ENCODE results near the gene GPC5. TPM values are rescaled to one million over a fixed set of nuclear protein-coding genes. Genes with fewer than 3 reads are reported as not detected.

GPC5 gene
- total RNA-seq, 1 donor from 2014 or later, result 0.07 TPM

DNA sequence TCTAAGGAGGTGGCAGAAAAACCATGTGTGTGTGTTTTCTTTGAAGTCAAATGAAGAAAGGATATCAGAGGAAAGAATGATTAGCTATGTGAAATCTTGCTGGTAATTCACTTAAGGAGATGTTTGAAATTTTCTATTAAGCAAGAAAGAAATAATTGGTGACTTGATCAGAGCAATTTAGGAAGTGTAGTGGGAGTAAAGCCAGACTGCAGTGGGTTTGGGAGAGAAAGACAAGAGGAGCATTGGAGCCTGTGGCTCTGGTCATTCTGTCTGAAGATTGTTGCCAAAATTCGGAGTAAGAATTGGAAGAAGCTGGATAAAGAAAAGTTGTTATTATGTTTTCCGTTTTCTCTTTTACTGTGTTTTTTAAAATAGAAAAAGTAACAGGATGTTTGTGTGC, 640.5 kb downstream of the GPC5 start:
- no peaks in the 10 kb centered on the region for H3F3A ChIP-seq (ENCODE audit: low read depth)
- H3K9me3 Mint-ChIP-seq, result no peaks in the 10 kb centered on the region
- H3K4me3 Mint-ChIP-seq, result no peak overlapping the region
- no peaks in the 10 kb centered on the region for H3K27me3 Mint-ChIP-seq (ENCODE audit: insufficient read depth, low read depth)
- no peaks in the 10 kb centered on the region for H3K36me3 Mint-ChIP-seq
- TF ChIP-seq EZH2phosphoT487 (IDR thresholded peaks at IDR 0.05) (no peak), EZH2 (IDR thresholded peaks at IDR 0.05) (no peak)
- TF ChIP-seq, protein P1, sequence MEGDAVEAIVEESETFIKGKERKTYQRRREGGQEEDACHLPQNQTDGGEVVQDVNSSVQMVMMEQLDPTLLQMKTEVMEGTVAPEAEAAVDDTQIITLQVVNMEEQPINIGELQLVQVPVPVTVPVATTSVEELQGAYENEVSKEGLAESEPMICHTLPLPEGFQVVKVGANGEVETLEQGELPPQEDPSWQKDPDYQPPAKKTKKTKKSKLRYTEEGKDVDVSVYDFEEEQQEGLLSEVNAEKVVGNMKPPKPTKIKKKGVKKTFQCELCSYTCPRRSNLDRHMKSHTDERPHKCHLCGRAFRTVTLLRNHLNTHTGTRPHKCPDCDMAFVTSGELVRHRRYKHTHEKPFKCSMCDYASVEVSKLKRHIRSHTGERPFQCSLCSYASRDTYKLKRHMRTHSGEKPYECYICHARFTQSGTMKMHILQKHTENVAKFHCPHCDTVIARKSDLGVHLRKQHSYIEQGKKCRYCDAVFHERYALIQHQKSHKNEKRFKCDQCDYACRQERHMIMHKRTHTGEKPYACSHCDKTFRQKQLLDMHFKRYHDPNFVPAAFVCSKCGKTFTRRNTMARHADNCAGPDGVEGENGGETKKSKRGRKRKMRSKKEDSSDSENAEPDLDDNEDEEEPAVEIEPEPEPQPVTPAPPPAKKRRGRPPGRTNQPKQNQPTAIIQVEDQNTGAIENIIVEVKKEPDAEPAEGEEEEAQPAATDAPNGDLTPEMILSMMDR (IDR thresholded peaks at IDR 0.05), result no peak
- no peaks in the 10 kb centered on the region for H3K36me3 ChIP-seq
- no peak overlapping the region for H3K27ac ChIP-seq
- H3K9me3 ChIP-seq (ENCODE audit: low read depth), result no peaks in the 10 kb centered on the region
- H2AFZ ChIP-seq (replicated peaks), result no peak overlapping the region
- DNase-seq (ENCODE audit: low spot score), result no peak
- H3K9ac ChIP-seq, result no peak overlapping the region
- no peaks in the 10 kb centered on the region for H3K27me3 ChIP-seq
- H3K4me2 ChIP-seq, result no peak overlapping the region
- H4K20me1 ChIP-seq (ENCODE audit: low read depth), result no peaks in the 10 kb centered on the region
- H3K27ac Mint-ChIP-seq, result no peak overlapping the region
- no peaks in the 10 kb centered on the region for H3K79me2 ChIP-seq (ENCODE audit: low read depth)
- H3K4me3 ChIP-seq, result no peak overlapping the region
- no peaks in the 10 kb centered on the region for H3K4me1 ChIP-seq
- H3K4me1 Mint-ChIP-seq, result no peaks in the 10 kb centered on the region

DNA sequence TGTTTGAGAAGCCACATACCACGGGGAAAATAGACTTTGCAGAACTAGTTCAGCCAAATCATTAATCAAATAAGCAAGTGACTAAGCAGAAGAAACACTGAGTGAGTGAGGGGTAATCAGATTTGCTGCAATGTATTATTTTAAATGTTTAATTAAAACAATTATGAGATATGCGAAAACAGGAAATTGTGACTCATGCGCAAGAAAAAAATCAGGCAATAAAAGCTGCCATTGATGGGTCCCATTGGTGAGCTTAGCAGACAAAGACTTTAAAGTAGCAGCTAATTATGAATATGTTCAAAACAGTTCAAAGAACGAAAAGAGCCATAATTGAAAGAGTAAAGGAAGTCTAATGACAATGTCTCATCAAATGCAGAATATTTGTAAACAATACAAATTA, 644.1 kb downstream of the GPC5 start:
- H2AFZ ChIP-seq (replicated peaks), result no peak overlapping the region
- Mint-ChIP-seq H3K4me1 (no peaks in the 10 kb centered on the region), H3K36me3 (no peaks in the 10 kb centered on the region), H3K27me3 (ENCODE audit: insufficient read depth, low read depth) (no peaks in the 10 kb centered on the region), H3K9me3 (no peaks in the 10 kb centered on the region), H3K27ac (no peak overlapping the region), H3K4me3 (no peak overlapping the region)
- DNase-seq (ENCODE audit: low spot score), result no peak
- TF ChIP-seq EZH2 (IDR thresholded peaks at IDR 0.05) (no peak), EZH2phosphoT487 (IDR thresholded peaks at IDR 0.05) (no peak)
- TF ChIP-seq, protein P1 (IDR thresholded peaks at IDR 0.05), result no peak
- H3K4me2 ChIP-seq, result no peak overlapping the region
- no peaks in the 10 kb centered on the region for H3K9me3 ChIP-seq (ENCODE audit: low read depth)
- no peaks in the 10 kb centered on the region for H3K79me2 ChIP-seq (ENCODE audit: low read depth)
- H3K4me3 ChIP-seq, result no peak overlapping the region
- H3K9ac ChIP-seq, result no peak overlapping the region
- no peaks in the 10 kb centered on the region for H3K4me1 ChIP-seq
- no peak overlapping the region for H3K27ac ChIP-seq
- H4K20me1 ChIP-seq (ENCODE audit: low read depth), result no peaks in the 10 kb centered on the region
- H3F3A ChIP-seq (ENCODE audit: low read depth), result no peaks in the 10 kb centered on the region
- H3K36me3 ChIP-seq, result no peaks in the 10 kb centered on the region
- no peaks in the 10 kb centered on the region for H3K27me3 ChIP-seq

DNA sequence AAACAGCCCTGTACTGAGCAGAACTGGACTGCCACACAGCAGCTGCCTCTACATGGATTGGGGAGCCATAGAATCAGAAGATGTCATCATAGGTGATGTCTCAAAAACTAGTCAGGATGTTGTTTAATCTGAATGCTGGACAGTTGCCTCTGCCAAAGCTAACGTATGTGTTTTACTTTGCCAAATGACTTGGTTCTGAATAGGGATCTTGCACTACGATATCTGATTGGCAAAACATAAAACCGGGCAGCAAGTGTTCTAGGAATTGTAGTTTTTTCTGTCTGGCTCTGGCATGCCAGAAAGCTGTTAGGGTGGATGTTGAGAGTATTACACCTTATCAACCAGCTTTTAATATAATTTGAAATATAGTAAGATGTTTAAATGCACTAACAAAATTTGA, 645.9 kb downstream of the GPC5 start:
- Mint-ChIP-seq H3K4me1 (no peaks in the 10 kb centered on the region), H3K27ac (no peak overlapping the region), H3K4me3 (no peak overlapping the region), H3K36me3 (no peaks in the 10 kb centered on the region), H3K27me3 (ENCODE audit: insufficient read depth, low read depth) (no peaks in the 10 kb centered on the region), H3K9me3 (no peaks in the 10 kb centered on the region)
- no peaks in the 10 kb centered on the region for H3K79me2 ChIP-seq (ENCODE audit: low read depth)
- no peak overlapping the region for H2AFZ ChIP-seq (replicated peaks)
- no peaks in the 10 kb centered on the region for H3K27me3 ChIP-seq
- H3K4me2 ChIP-seq, result no peak overlapping the region
- H3K9me3 ChIP-seq (ENCODE audit: low read depth), result no peaks in the 10 kb centered on the region
- H3K36me3 ChIP-seq, result no peaks in the 10 kb centered on the region
- no peaks in the 10 kb centered on the region for H4K20me1 ChIP-seq (ENCODE audit: low read depth)
- no peak overlapping the region for H3K9ac ChIP-seq
- DNase-seq (ENCODE audit: low spot score), result no peak
- H3F3A ChIP-seq (ENCODE audit: low read depth), result no peaks in the 10 kb centered on the region
- no peak overlapping the region for H3K27ac ChIP-seq
- H3K4me3 ChIP-seq, result no peak overlapping the region
- TF ChIP-seq, protein P1 (IDR thresholded peaks at IDR 0.05), result no peak
- TF ChIP-seq EZH2phosphoT487 (IDR thresholded peaks at IDR 0.05), result no peak
- no peak for TF ChIP-seq EZH2 (IDR thresholded peaks at IDR 0.05)
- H3K4me1 ChIP-seq, result no peaks in the 10 kb centered on the region
